Neural cell (in vitro differentiated cells): ENCODE measurements around the gene MYOF. TPM values are rescaled to one million over a fixed set of nuclear protein-coding genes. Genes with fewer than 3 reads are reported as not detected.

Experiments
- H2AFZ ChIP-seq: fragments of 200-600, 300-800 bp; sonication (generic), shearing (Covaris generic); 2 replicates; pipeline ENCODE4 v1.6.0; 2014; ENCODE audit warnings: low read depth, mild to moderate bottlenecking, antibody characterized with exemption, low read length, moderate library complexity
- H3F3A ChIP-seq: fragments of 200-600 bp; shearing (Covaris generic); 2 replicates; pipeline ENCODE4 v1.6.1; 2016; ENCODE audit warnings: mild to moderate bottlenecking, moderate library complexity, mixed read lengths, antibody characterized with exemption, low read length; ENCODE audit not compliant: insufficient read depth, poor library complexity, severe bottlenecking
- H3K27ac ChIP-seq: fragments of 200-600, 300-800 bp; sonication (generic), shearing (Covaris generic); 2 replicates; pipeline ENCODE4 v1.5.1; 2014; ENCODE audit warnings: mild to moderate bottlenecking, low read length, moderate library complexity
- H3K27me3 ChIP-seq: fragments of 300-800, 200-600 bp; sonication (generic), shearing (Covaris generic); 2 replicates; pipeline ENCODE4 v1.6.0; 2014; ENCODE audit warnings: mild to moderate bottlenecking, low read depth, low read length, moderate library complexity; ENCODE audit not compliant: insufficient read depth
- H3K36me3 ChIP-seq: fragments of 300-800, 200-600 bp; sonication (generic), shearing (Covaris generic); 2 replicates; pipeline ENCODE4 v1.5.1; 2014; ENCODE audit warnings: mild to moderate bottlenecking, antibody characterized with exemption, low read length, moderate library complexity; ENCODE audit not compliant: insufficient read depth
- H3K4me2 ChIP-seq: fragments of 300-800, 200-600 bp; sonication (generic), shearing (Covaris generic); 2 replicates; pipeline ENCODE4 v1.6.0; 2014; ENCODE audit warnings: mild to moderate bottlenecking, low read length
- H3K4me3 ChIP-seq: fragments of 300-800, 200-600 bp; sonication (generic), shearing (Covaris generic); 2 replicates; pipeline ENCODE4 v1.5.1; 2014; ENCODE audit warnings: mild to moderate bottlenecking, low read length, moderate library complexity
- H3K79me2 ChIP-seq: fragments of 200-600 bp; shearing (Covaris generic); replicated peaks from 2 replicates; pipeline ENCODE4 v1.6.0; 2014; ENCODE audit warnings: mild to moderate bottlenecking, low read length, moderate library complexity; ENCODE audit not compliant: insufficient read depth
- H3K9ac ChIP-seq: fragments of 300-800, 200-600 bp; sonication (generic), shearing (Covaris generic); 2 replicates; pipeline ENCODE4 v1.6.1; 2016; ENCODE audit warnings: mild to moderate bottlenecking, low read length, mixed read lengths
- H3K9me2 ChIP-seq: fragments of 200-600 bp; shearing (Covaris generic); 2 replicates; pipeline ENCODE4 v1.6.1; 2016; ENCODE audit warnings: mild to moderate bottlenecking, low read length, mixed read lengths; ENCODE audit not compliant: insufficient read depth
- H3K9me3 ChIP-seq: fragments of 200-600, 300-800 bp; sonication (generic), shearing (Covaris generic); 2 replicates; pipeline ENCODE4 v1.6.1; 2016; ENCODE audit warnings: mild to moderate bottlenecking, mixed run types, low read length, moderate library complexity, mixed read lengths
- H4K20me1 ChIP-seq: fragments of 200-600 bp; shearing (Covaris generic); 2 replicates; pipeline ENCODE4 v1.6.1; 2016; ENCODE audit warnings: mild to moderate bottlenecking, mixed run types; ENCODE audit not compliant: insufficient read depth
- EP300 ChIP-seq: fragments of 450-650 bp; conservative IDR thresholded peaks from 2 replicates; pipeline ENCODE4 v1.6.1; 2014; ENCODE audit warnings: antibody characterized with exemption, mild to moderate bottlenecking, moderate library complexity; ENCODE audit not compliant: poor library complexity, severe bottlenecking
- EZH2 ChIP-seq: fragments of 200-600, 300-800 bp; shearing (Covaris generic), sonication (generic); IDR thresholded peaks from 2 replicates; pipeline ENCODE4 v1.6.1; 2014; ENCODE audit warnings: antibody characterized with exemption, low read length, borderline replicate concordance, mild to moderate bottlenecking; ENCODE audit not compliant: insufficient read depth, poor library complexity, severe bottlenecking
- MXI1 ChIP-seq: fragments of 450-650 bp; conservative IDR thresholded peaks from 2 replicates; pipeline ENCODE4 v1.6.1; 2014; ENCODE audit warnings: antibody characterized with exemption, mild to moderate bottlenecking; ENCODE audit not compliant: poor library complexity, severe bottlenecking
- POLR2AphosphoS5 ChIP-seq: IDR thresholded peaks from 2 replicates; pipeline ENCODE4 v1.6.1; 2012
- RAD21 ChIP-seq: fragments of 450-650 bp; conservative IDR thresholded peaks from 2 replicates; pipeline ENCODE4 v1.6.1; 2014; ENCODE audit warnings: antibody characterized with exemption, mild to moderate bottlenecking, moderate library complexity
- SMC3 ChIP-seq: fragments of 450-650 bp; conservative IDR thresholded peaks from 2 replicates; pipeline ENCODE4 v1.6.1; 2014; ENCODE audit warnings: antibody characterized with exemption, mild to moderate bottlenecking, moderate library complexity; ENCODE audit not compliant: poor library complexity
- TAF1 ChIP-seq: IDR thresholded peaks from 2 replicates; pipeline ENCODE4 v1.6.1; 2012; ENCODE audit warnings: low read depth
- polyA plus RNA-seq: library from polyadenylated mRNA; depleted of rRNA; stranded (reverse); fragments of >200 nt; gene quantifications from 2 replicates; pipeline ENCODE4 v1.2.3, GENCODE V29; 2014
- TF ChIP-seq, protein P1 (sequence below): IDR thresholded peaks from 2 replicates; pipeline ENCODE4 v1.6.1; 2012; ENCODE audit warnings: borderline replicate concordance
- TF ChIP-seq, protein P2 (sequence below): fragments of 450-650 bp; IDR thresholded peaks from 2 replicates; pipeline ENCODE4 v1.5.1; 2014; ENCODE audit warnings: antibody characterized with exemption, mild to moderate bottlenecking, moderate library complexity; ENCODE audit not compliant: poor library complexity, severe bottlenecking

The MYOF gene
- polyA plus RNA-seq, 1 donor from 2014 or later: 0.47 TPM

DNA sequence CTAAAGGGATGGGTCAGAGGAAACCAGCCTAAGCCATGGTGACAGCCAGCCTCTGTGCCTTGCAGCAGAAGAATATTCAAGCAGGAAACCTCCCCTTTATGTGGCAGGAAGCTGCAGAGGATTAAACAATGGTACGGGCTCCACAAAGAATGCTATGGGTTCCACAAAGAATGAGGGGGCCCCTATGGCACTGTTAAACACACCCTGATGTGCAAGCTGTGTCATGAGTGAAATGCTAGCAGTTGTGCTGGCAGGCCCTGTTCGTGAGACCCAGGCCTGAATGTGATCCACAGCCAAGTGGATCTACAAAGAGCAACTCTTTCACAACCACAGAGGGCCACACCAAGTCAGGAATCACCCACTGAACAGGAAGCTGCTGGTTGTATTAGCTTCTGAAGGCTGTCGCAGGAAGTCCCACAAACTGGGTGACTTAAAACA lies 68.9 kb downstream of the MYOF start:
- TF ChIP-seq TAF1: no peak
- TF ChIP-seq RAD21: no peak
- TF ChIP-seq EZH2: no peak
- TF ChIP-seq, protein P1, sequence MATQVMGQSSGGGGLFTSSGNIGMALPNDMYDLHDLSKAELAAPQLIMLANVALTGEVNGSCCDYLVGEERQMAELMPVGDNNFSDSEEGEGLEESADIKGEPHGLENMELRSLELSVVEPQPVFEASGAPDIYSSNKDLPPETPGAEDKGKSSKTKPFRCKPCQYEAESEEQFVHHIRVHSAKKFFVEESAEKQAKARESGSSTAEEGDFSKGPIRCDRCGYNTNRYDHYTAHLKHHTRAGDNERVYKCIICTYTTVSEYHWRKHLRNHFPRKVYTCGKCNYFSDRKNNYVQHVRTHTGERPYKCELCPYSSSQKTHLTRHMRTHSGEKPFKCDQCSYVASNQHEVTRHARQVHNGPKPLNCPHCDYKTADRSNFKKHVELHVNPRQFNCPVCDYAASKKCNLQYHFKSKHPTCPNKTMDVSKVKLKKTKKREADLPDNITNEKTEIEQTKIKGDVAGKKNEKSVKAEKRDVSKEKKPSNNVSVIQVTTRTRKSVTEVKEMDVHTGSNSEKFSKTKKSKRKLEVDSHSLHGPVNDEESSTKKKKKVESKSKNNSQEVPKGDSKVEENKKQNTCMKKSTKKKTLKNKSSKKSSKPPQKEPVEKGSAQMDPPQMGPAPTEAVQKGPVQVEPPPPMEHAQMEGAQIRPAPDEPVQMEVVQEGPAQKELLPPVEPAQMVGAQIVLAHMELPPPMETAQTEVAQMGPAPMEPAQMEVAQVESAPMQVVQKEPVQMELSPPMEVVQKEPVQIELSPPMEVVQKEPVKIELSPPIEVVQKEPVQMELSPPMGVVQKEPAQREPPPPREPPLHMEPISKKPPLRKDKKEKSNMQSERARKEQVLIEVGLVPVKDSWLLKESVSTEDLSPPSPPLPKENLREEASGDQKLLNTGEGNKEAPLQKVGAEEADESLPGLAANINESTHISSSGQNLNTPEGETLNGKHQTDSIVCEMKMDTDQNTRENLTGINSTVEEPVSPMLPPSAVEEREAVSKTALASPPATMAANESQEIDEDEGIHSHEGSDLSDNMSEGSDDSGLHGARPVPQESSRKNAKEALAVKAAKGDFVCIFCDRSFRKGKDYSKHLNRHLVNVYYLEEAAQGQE: no peak
- TF ChIP-seq POLR2AphosphoS5: no peak
- no peak for TF ChIP-seq SMC3
- TF ChIP-seq EP300: no peak
- no peak for TF ChIP-seq MXI1
- TF ChIP-seq, protein P2, sequence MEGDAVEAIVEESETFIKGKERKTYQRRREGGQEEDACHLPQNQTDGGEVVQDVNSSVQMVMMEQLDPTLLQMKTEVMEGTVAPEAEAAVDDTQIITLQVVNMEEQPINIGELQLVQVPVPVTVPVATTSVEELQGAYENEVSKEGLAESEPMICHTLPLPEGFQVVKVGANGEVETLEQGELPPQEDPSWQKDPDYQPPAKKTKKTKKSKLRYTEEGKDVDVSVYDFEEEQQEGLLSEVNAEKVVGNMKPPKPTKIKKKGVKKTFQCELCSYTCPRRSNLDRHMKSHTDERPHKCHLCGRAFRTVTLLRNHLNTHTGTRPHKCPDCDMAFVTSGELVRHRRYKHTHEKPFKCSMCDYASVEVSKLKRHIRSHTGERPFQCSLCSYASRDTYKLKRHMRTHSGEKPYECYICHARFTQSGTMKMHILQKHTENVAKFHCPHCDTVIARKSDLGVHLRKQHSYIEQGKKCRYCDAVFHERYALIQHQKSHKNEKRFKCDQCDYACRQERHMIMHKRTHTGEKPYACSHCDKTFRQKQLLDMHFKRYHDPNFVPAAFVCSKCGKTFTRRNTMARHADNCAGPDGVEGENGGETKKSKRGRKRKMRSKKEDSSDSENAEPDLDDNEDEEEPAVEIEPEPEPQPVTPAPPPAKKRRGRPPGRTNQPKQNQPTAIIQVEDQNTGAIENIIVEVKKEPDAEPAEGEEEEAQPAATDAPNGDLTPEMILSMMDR: no peak
- H3K27me3 ChIP-seq: no peaks in the 10 kb centered on the region
- H4K20me1 ChIP-seq: no peaks in the 10 kb centered on the region
- H3K9ac ChIP-seq: no peak overlapping the region
- no peaks in the 10 kb centered on the region for H3K9me3 ChIP-seq
- no peak overlapping the region for H3K4me3 ChIP-seq
- H2AFZ ChIP-seq: no peak overlapping the region
- H3K4me2 ChIP-seq: no peak overlapping the region
- H3K9me2 ChIP-seq: no peaks in the 10 kb centered on the region
- H3K79me2 ChIP-seq: no peaks in the 10 kb centered on the region
- no peaks in the 10 kb centered on the region for H3K36me3 ChIP-seq
- no peaks in the 10 kb centered on the region for H3F3A ChIP-seq
- H3K27ac ChIP-seq: no peak overlapping the region

- Histone ChIP-seq H4K20me1 (no peaks in the 10 kb centered on the region), H3K9me2 (no peaks in the 10 kb centered on the region), H3K36me3 (no peaks in the 10 kb centered on the region), H3K9me3 (no peaks in the 10 kb centered on the region), H2AFZ (no peak overlapping the region), H3K27ac (no peak overlapping the region), H3K4me2 (no peak overlapping the region), H3K79me2 (no peaks in the 10 kb centered on the region), H3K27me3 (no peaks in the 10 kb centered on the region), H3K4me3 (no peak overlapping the region), H3F3A (no peaks in the 10 kb centered on the region), H3K9ac (no peak overlapping the region)
- TF ChIP-seq RAD21 (no peak), SMC3 (no peak), EZH2 (no peak), EP300 (no peak), POLR2AphosphoS5 (no peak), MXI1 (no peak), TAF1 (no peak)
- TF ChIP-seq, protein P1: no peak
- TF ChIP-seq, protein P2: no peak
Observed at GRCh38 chr10:93412801-93413200, 69.3 kb downstream of the MYOF start.
